Endothelial cell of umbilical vein (primary cell): ENCODE results near the gene LRRC23. TPM values are rescaled to one million over a fixed set of nuclear protein-coding genes. Genes with fewer than 3 reads are reported as not detected.

Source experiments
- BruUV-seq: library from RNA; stranded (reverse); fragments of 400-500 nt; replicated peaks from 2 replicates; lab custom pipeline; 2021; lab: Mats Ljungman, UMichigan
- CTCF ChIA-PET: fragments of 300-600, 350-600 bp; sonication (Branson Sonifier 250); formaldehyde crosslinking; loops from one replicate; lab custom pipeline; 2021; ENCODE audit warnings: antibody characterized with exemption, inconsistent platforms; lab: Charles Lee
- POLR2A ChIA-PET: fragments of 300-600, 350-600 bp; sonication (Branson Sonifier 250); formaldehyde crosslinking; loops from one replicate; lab custom pipeline; 2021; ENCODE audit warnings: antibody characterized with exemption, inconsistent platforms; lab: Charles Lee
- DNase-seq: peaks from one replicate; pipeline ENCODE4 v3.0.0-alpha.2; 2011; ENCODE audit warnings: low read depth, low spot score
- FAIRE-seq: peaks from 2 replicates; lab custom pipeline; 2011; peaks lifted over from hg19 to GRCh38; lab: Jason Lieb, UNC
- H2AFZ ChIP-seq: 2 replicates; pipeline ENCODE4 v1.6.0; 2012; ENCODE audit warnings: low read depth, low read length, control low read depth, inconsistent platforms
- H3K27ac ChIP-seq: 2 replicates; pipeline ENCODE4 v1.5.1; 2011; ENCODE audit warnings: low read depth, mild to moderate bottlenecking, control low read depth, low read length, moderate library complexity; ENCODE audit not compliant: insufficient read depth
- H3K27me3 ChIP-seq, 2 experiments: 2 replicates each; pipeline versions ENCODE4 v1.6.0 to v1.6.1; 2011; ENCODE audit warnings: low read length in 2 of 2, mixed read lengths in 1 of 2; ENCODE audit not compliant: control insufficient read depth in 2 of 2, insufficient read depth in 2 of 2
- H3K36me3 ChIP-seq, 2 experiments: 2 replicates in 1 of 2; 3 replicates in 1 of 2; pipeline ENCODE4 v1.5.1; 2011; ENCODE audit warnings: low read length in 2 of 2, mild to moderate bottlenecking in 1 of 2, moderate library complexity in 1 of 2; ENCODE audit not compliant: control insufficient read depth in 2 of 2, insufficient read depth in 2 of 2; ENCODE audit errors: extremely low read depth in 1 of 2
- H3K4me1 ChIP-seq: 3 replicates; pipeline ENCODE4 v1.5.1; 2011; ENCODE audit warnings: mild to moderate bottlenecking, low read length; ENCODE audit not compliant: control insufficient read depth, insufficient read depth; ENCODE audit errors: extremely low read depth
- H3K4me2 ChIP-seq: 2 replicates; pipeline ENCODE4 v1.6.1; 2011; ENCODE audit warnings: low read length, control low read depth, mixed read lengths; ENCODE audit not compliant: insufficient read depth
- H3K4me3 ChIP-seq, 3 experiments: fragments of 200-600 bp in 1 of 3; sonication (generic), shearing (Covaris generic) in 1 of 3; replicated peaks in 1 of 3; 2 replicates each; pipeline ENCODE4 v1.5.1; 2011 to 2016; ENCODE audit warnings: control low read depth in 3 of 3, low read length in 3 of 3, mild to moderate bottlenecking in 2 of 3, inconsistent platforms in 1 of 3, low read depth in 1 of 3, moderate library complexity in 1 of 3; ENCODE audit not compliant: insufficient read depth in 1 of 3
- H3K79me2 ChIP-seq: 2 replicates; pipeline ENCODE4 v1.6.0; 2012; ENCODE audit warnings: low read length, inconsistent platforms; ENCODE audit not compliant: control insufficient read depth, insufficient read depth
- H3K9ac ChIP-seq: replicated peaks from 2 replicates; pipeline ENCODE3; 2011; ENCODE audit warnings: low read length, control low read depth; ENCODE audit not compliant: insufficient read depth; ENCODE audit errors: extremely low read depth
- H3K9me1 ChIP-seq: replicated peaks from 3 replicates; pipeline ENCODE4 v1.6.0; 2011; ENCODE audit warnings: mild to moderate bottlenecking, low read length; ENCODE audit not compliant: control insufficient read depth, insufficient read depth; ENCODE audit errors: extremely low read depth
- H3K9me3 ChIP-seq: replicated peaks from 2 replicates; pipeline ENCODE4 v1.5.1; 2012; ENCODE audit warnings: low read length, inconsistent platforms; ENCODE audit not compliant: control insufficient read depth, insufficient read depth
- H4K20me1 ChIP-seq: replicated peaks from 2 replicates; pipeline ENCODE3; 2011; ENCODE audit warnings: mild to moderate bottlenecking, low read length; ENCODE audit not compliant: control insufficient read depth, insufficient read depth; ENCODE audit errors: extremely low read depth
- CTCF ChIP-seq, 2 donors: IDR thresholded peaks; 1 replicate in 1 of 2; 2 replicates in 1 of 2; pipeline ENCODE4 v1.5.1; 2011; ENCODE audit warnings: low read length in 2 of 2, mild to moderate bottlenecking in 2 of 2, moderate library complexity in 2 of 2, control low read depth in 1 of 2, inconsistent platforms in 1 of 2, low read depth in 1 of 2; ENCODE audit not compliant: insufficient read depth in 1 of 2; ENCODE audit errors: extremely low read depth in 1 of 2
- EZH2 ChIP-seq: IDR thresholded peaks from 2 replicates; pipeline ENCODE4 v1.6.1; 2012; ENCODE audit warnings: borderline replicate concordance, low read depth, mild to moderate bottlenecking, moderate library complexity, low read length, inconsistent platforms; ENCODE audit not compliant: severe bottlenecking
- FOS ChIP-seq: IDR thresholded peaks from 2 replicates; pipeline ENCODE4 v1.6.1; 2011; ENCODE audit warnings: mild to moderate bottlenecking, low read length, moderate library complexity, borderline replicate concordance; ENCODE audit not compliant: insufficient read depth
- GATA2 ChIP-seq: IDR thresholded peaks from 2 replicates; pipeline ENCODE4 v1.7.0; 2011; ENCODE audit warnings: low read depth, mild to moderate bottlenecking, moderate library complexity, mixed read lengths, low read length; ENCODE audit not compliant: insufficient read length, insufficient read depth
- JUN ChIP-seq: IDR thresholded peaks from 2 replicates; pipeline ENCODE4 v1.6.1; 2011; ENCODE audit warnings: borderline replicate concordance, low read depth; ENCODE audit not compliant: insufficient read length, insufficient read depth
- MAX ChIP-seq: IDR thresholded peaks from 2 replicates; pipeline ENCODE4 v1.6.1; 2011; ENCODE audit not compliant: insufficient read depth, insufficient read length
- MYC ChIP-seq: IDR thresholded peaks from one replicate; pipeline ENCODE4 v1.6.1; 2011; ENCODE audit warnings: mild to moderate bottlenecking, low read depth, low read length
- POLR2A ChIP-seq: IDR thresholded peaks from 2 replicates; pipeline ENCODE4 v1.6.1; 2012; ENCODE audit warnings: low read depth, mild to moderate bottlenecking, control low read depth, low read length
- POLR2AphosphoS5 ChIP-seq: IDR thresholded peaks from 2 replicates; pipeline ENCODE4 v1.6.1; 2012; ENCODE audit warnings: low read depth, mild to moderate bottlenecking, control low read depth, low read length, moderate library complexity; ENCODE audit not compliant: insufficient read depth
- dilution Hi-C: fragments of 300-500 bp; cut with MboI; formaldehyde crosslinking; loops from one replicate; pipeline ENCODE4 v1.15.0; 2019; ENCODE audit warnings: low sequenced_read_pairs; ENCODE audit not compliant: extremely low pct_ligation_motif_present
- intact Hi-C: fragments of 100-400 bp; cut with micrococcal nuclease; formaldehyde crosslinking; loops from one replicate; pipeline ENCODE4 v1.10.0; 2022
- polyA plus RNA-seq, 4 experiments: library from polyadenylated mRNA; depleted of rRNA in 3 of 4; stranded (reverse) in 3 of 4; unstranded in 1 of 4; fragments of >200 nt; gene quantifications; 2 replicates each; pipeline versions ENCODE4 v1.2.1 to v1.2.3, GENCODE V29; 2011 to 2012; ENCODE audit warnings: missing spikeins in 1 of 4
- total RNA-seq: library from RNA; stranded (reverse); gene quantifications from 2 replicates; pipeline ENCODE4 v1.2.3, GENCODE V29; 2021

LRRC23 gene
- total and polyA plus RNA-seq, 2 donors (not counting 3 experiments of a cell fraction or from before 2014, with no cell fraction given) = 3.1 to 3.5 TPM

- DNase-seq (no peak), FAIRE-seq (no peak)
- CTCF ChIA-PET = interaction anchor here (1.0 to 1.8 kb wide), 2 partner anchors 43 to 52 kb away, joined by 3 to 6 read pairs; no protein-coding TSS in a partner anchor
- H3K79me2 ChIP-seq = peaks cover under 1% of the 10 kb centered on the region
- H3K4me3 ChIP-seq = no peak overlapping the region
- no peaks in the 10 kb centered on the region for H4K20me1 ChIP-seq
- H2AFZ ChIP-seq = no peak overlapping the region
- H3K9me3 ChIP-seq = no peaks in the 10 kb centered on the region
- no peak overlapping the region for H3K27ac ChIP-seq
- peaks cover 23% of the 10 kb centered on the region for H3K4me1 ChIP-seq
- TF ChIP-seq EZH2 = no peak
- no peak for TF ChIP-seq JUN
- TF ChIP-seq GATA2 = no peak
- no peak for TF ChIP-seq MAX
- TF ChIP-seq FOS = no peak
- TF ChIP-seq CTCF (IDR thresholded peaks at IDR 0.05; ENCODE audit: extremely low read depth in 1 of 2, insufficient read depth in 1 of 2, low read depth in 1 of 2, low read length in 2 of 2) = no peak
- no peak for TF ChIP-seq POLR2A
- TF ChIP-seq MYC = no peak
- no peak for TF ChIP-seq POLR2AphosphoS5
- H3K27me3 ChIP-seq = no peaks in the 10 kb centered on the region
- intact Hi-C loops = no loop called here
- H3K9ac ChIP-seq = no peak overlapping the region
- no peaks in the 10 kb centered on the region for H3K9me1 ChIP-seq
- H3K36me3 ChIP-seq = no peaks in the 10 kb centered on the region
- H3K4me2 ChIP-seq = no peak overlapping the region
- BruUV-seq = no TSS peak
- POLR2A ChIA-PET = no interaction called here
- dilution Hi-C loops = no loop called here
Measured at GRCh38 chr12:6921539-6921938, 16.9 kb downstream of the LRRC23 start.
